ENCODE results near the gene BMX.

BMX gene

GRCh38 chrX:15579778-15580747 lies 79.5 kb downstream of the BMX start:
- no peak for DNase-seq (ENCODE audit: extremely low read depth, low read depth)
- TF ChIP-seq, protein P1, sequence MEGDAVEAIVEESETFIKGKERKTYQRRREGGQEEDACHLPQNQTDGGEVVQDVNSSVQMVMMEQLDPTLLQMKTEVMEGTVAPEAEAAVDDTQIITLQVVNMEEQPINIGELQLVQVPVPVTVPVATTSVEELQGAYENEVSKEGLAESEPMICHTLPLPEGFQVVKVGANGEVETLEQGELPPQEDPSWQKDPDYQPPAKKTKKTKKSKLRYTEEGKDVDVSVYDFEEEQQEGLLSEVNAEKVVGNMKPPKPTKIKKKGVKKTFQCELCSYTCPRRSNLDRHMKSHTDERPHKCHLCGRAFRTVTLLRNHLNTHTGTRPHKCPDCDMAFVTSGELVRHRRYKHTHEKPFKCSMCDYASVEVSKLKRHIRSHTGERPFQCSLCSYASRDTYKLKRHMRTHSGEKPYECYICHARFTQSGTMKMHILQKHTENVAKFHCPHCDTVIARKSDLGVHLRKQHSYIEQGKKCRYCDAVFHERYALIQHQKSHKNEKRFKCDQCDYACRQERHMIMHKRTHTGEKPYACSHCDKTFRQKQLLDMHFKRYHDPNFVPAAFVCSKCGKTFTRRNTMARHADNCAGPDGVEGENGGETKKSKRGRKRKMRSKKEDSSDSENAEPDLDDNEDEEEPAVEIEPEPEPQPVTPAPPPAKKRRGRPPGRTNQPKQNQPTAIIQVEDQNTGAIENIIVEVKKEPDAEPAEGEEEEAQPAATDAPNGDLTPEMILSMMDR (IDR thresholded peaks at IDR 0.05; ENCODE audit: low read depth, low read length): no peak

- TF ChIP-seq, protein P1 (IDR thresholded peaks at IDR 0.05; ENCODE audit: low read depth, low read length): no peak; the same call in 1 of the 2 replicates
- DNase-seq (ENCODE audit: extremely low read depth, low read depth): no peak
Measured at GRCh38 chrX:15594371-15594770, 93.8 kb downstream of the BMX start.

DNA sequence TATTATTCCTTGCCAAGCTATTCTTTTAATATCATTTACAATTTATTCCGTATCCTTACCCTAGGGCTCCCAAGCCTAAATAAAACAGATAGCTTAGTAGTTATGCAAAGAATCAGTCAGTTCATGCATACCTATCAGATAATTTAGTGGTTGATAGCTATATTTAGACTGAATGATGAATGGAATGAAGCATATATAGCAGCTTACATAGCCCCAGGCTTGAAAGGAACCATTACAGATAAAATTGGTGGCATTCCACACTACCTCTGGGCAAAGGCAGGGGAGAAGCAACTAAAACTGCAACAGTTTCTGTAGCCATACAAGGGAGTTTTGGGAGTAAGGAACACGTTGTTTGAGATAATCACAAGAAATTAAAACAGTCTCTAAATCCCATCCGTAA lies 97.4 kb downstream of the BMX start:
- no peak for DNase-seq (ENCODE audit: extremely low read depth, low read depth)
- TF ChIP-seq, protein P1 (IDR thresholded peaks at IDR 0.05; ENCODE audit: low read depth, low read length): no peak

GRCh38 chrX:15599461-15599860 lies 98.9 kb downstream of the BMX start:
- TF ChIP-seq, protein P1 (IDR thresholded peaks at IDR 0.05; ENCODE audit: low read depth, low read length): no peak
- DNase-seq (ENCODE audit: extremely low read depth, low read depth): no peak

DNA sequence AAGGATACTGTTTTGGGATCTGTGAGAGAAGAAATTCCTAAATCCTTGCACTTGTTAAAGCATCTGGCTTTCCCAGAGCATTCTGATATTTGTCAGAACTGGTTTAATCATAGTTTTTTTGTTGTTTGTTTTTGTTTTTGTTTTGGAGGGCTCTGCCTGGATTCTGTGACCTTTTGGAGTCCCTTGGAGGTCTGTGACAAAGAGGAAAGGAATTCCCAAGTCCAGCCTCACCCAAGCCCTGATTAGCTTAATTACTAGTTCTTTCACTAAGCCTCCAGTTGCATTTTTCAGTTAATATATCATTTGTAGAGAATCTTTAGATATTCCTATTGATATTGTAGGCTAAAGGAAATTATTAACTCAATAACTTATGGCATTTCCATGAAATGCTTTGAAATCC lies 99.4 kb downstream of the BMX start:
- TF ChIP-seq, protein P1 (IDR thresholded peaks at IDR 0.05; ENCODE audit: low read depth, low read length): no peak
- DNase-seq (ENCODE audit: extremely low read depth, low read depth): no peak

- no peak for DNase-seq (ENCODE audit: extremely low read depth, low read depth)
- TF ChIP-seq, protein P1 (IDR thresholded peaks at IDR 0.05; ENCODE audit: low read depth, low read length): no peak
Measured at GRCh38 chrX:15600745-15601144, 100.1 kb downstream of the BMX start, which contains the start of gene ACE2. ACE2 (minus strand) TSS chrX:15600960; CDS start chrX:15600911, 49 bp downstream.

- TF ChIP-seq, protein P1 (IDR thresholded peaks at IDR 0.05; ENCODE audit: low read depth, low read length): no peak
Measured at GRCh38 chrX:15601932-15602331, 101.3 kb downstream of the BMX start.

More at GRCh38 chrX:15601932-15602331, 101.3 kb downstream of the BMX start:
- DNase-seq (ENCODE audit: extremely low read depth, low read depth): no peak
